Neural progenitor cell (in vitro differentiated cells): ENCODE results near the gene MATR3.

Experiments
- CTCF ChIP-seq: fragments of 200-600 bp; sonication (generic); IDR thresholded peaks from 2 replicates; pipeline ENCODE4 v1.5.1; 2017; ENCODE audit warnings: antibody characterized with exemption, mild to moderate bottlenecking
- EZH2 ChIP-seq: fragments of 200-600 bp; sonication (generic); IDR thresholded peaks from 2 replicates; pipeline ENCODE4 v1.6.1; 2017; ENCODE audit warnings: antibody characterized with exemption, mild to moderate bottlenecking, moderate library complexity
- EZH2phosphoT487 ChIP-seq: fragments of 200-600 bp; sonication (generic); IDR thresholded peaks from 2 replicates; pipeline ENCODE4 v1.6.1; 2017; ENCODE audit warnings: antibody characterized with exemption

- TF ChIP-seq CTCF = no peak
- TF ChIP-seq EZH2 = no peak
- TF ChIP-seq EZH2phosphoT487 = no peak
Measured at GRCh38 chr5:139361835-139362429, 68.4 kb downstream of the MATR3 start.
